Esophagus (tissue), 2 donors: Measurements from ENCODE around the gene PRR15. TPM values are rescaled to one million over a fixed set of nuclear protein-coding genes. Genes with fewer than 3 reads are reported as not detected.
"Not testable (repeated sequence)": the region's sequence is repeated elsewhere in the genome, so short reads cannot be mapped to it uniquely, and the experiment has no call there.

Experiments
- H3K27ac ChIP-seq, 2 donors: one replicate each; pipeline ENCODE4 v1.5.1; 2013; ENCODE audit warnings: low read depth in 2 of 2, mild to moderate bottlenecking in 2 of 2, inconsistent platforms in 1 of 2, low read length in 1 of 2, moderate library complexity in 1 of 2
- H3K27me3 ChIP-seq, 2 donors: one replicate each; pipeline ENCODE4 v1.6.1; 2013; ENCODE audit warnings: low read length in 2 of 2, control low read depth in 1 of 2, mild to moderate bottlenecking in 1 of 2; ENCODE audit not compliant: insufficient read depth in 2 of 2, control insufficient read depth in 1 of 2
- H3K36me3 ChIP-seq, 2 donors: one replicate each; pipeline ENCODE4 v1.6.1; 2013; ENCODE audit warnings: low read length in 1 of 2; ENCODE audit not compliant: control insufficient read depth in 2 of 2, insufficient read depth in 2 of 2
- H3K4me1 ChIP-seq, 2 donors: one replicate each; pipeline ENCODE4 v1.6.1; 2013; ENCODE audit warnings: low read length in 1 of 2; ENCODE audit not compliant: control insufficient read depth in 2 of 2, insufficient read depth in 2 of 2
- H3K4me3 ChIP-seq, 2 donors: one replicate each; pipeline ENCODE4 v1.5.1; 2013; ENCODE audit warnings: low read length in 2 of 2, mild to moderate bottlenecking in 2 of 2, low read depth in 1 of 2, moderate library complexity in 1 of 2
- H3K9me3 ChIP-seq, 2 donors: one replicate each; pipeline ENCODE4 v1.6.1; 2013; ENCODE audit warnings: mild to moderate bottlenecking in 2 of 2, low read depth in 1 of 2, low read length in 1 of 2, moderate library complexity in 1 of 2; ENCODE audit not compliant: control insufficient read depth in 2 of 2, insufficient read depth in 1 of 2
- WGBS, 2 donors: extraction: QIAGEN DNeasy Blood & Tissue Kit; methylation state at CpG; one replicate each; pipeline ENCODE4 v1.1.7; 2013; 5-methylcytosine and 5-hydroxymethylcytosine counted together
- polyA plus RNA-seq, 2 donors: library from polyadenylated mRNA; stranded (reverse); fragments of 200-250 nt; gene quantifications; one replicate each; pipeline ENCODE4 v1.2.3, GENCODE V29; 2013
- donor health status: healthy with polysubstance abuse.
- donor health status: Bipolar disorder and iron deficiency.

The PRR15 gene, protein sequence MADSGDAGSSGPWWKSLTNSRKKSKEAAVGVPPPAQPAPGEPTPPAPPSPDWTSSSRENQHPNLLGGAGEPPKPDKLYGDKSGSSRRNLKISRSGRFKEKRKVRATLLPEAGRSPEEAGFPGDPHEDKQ
- 1 to 10 TPM in 1 of 2 donors, under 1 TPM in 1; 0.95 to 1.5 TPM for polyA plus RNA-seq

DNA sequence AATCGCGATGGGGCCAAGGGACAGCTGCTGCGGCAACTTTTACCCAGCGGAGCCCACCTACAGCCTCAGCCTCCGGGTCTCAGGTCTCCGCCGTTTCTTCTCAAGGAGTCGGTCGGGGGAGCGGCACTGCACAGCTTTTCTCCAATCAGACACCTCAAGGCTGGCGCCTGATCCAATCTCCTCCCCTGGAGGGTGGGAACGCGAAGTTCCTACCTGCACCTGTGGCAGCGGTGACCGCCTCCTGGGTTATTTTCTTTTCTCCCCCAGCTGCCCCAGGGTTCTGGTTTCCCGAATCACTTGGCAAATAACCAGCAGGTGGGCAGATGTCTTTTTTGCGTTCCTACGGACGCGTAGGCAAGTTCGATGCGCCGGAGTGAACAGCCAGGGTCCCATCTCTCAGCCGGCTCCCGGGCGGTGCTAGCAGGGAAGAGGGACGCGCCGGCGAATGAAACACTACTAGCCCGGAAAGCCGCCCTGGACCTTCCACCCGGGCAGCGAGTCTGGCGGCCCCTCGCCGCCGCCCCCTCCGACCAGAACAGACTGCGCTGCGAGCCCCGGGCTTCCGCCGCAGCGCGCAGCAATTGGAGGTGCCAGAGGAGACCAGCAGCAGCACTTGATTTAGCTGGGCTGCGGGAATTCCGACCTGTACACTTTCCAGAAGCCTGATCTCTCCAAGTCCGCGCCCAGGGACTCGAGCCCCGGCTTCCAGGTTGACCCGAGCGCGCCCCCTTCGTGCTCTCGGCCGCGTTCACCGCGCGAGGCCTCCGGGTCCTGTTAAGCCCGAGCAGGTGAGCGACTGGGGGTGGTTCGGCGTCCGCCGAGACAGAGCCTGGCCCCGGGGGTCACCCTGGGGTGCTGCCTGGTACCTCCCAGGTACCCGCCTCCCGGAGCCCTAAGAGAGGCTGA, at the start of gene PRR15:
Gene PRR15 (plus strand): TSS at position 246 of the 906 bp plus-strand sequence. CDS start 2,495 bp downstream, outside the sequence.
- Histone ChIP-seq H3K27ac (peak within 1 kb of the TSS; percentile 8 to 52), H3K36me3 (no peaks in the 10 kb centered on the region), H3K9me3 (no peaks in the 10 kb centered on the region), H3K27me3 (peaks cover 0 to 9% of the 10 kb centered on the region in 2 donors), H3K4me3 (peak within 1 kb of the TSS; percentile 53 to 63), H3K4me1 (peaks cover 11% of the 10 kb centered on the region in 2 donors)
- 0 to 1% methylated on average over 72 of the region's 72 CpGs for WGBS, 2 donors

GRCh38 chr7:29516491-29516890, 47.1 kb upstream of the PRR15 start:
- Histone ChIP-seq H3K36me3 (no peaks in the 10 kb centered on the region), H3K4me1 (peaks cover 0 to 4% of the 10 kb centered on the region in 2 donors), H3K4me3 (no peak overlapping the region), H3K27me3 (no peaks in the 10 kb centered on the region), H3K27ac (peak overlapping the region in 1 of 2 donors; percentile 13), H3K9me3 (no peaks in the 10 kb centered on the region)
- 51 to 63% methylated on average over 2 of the region's 2 CpGs for WGBS, 2 donors

DNA sequence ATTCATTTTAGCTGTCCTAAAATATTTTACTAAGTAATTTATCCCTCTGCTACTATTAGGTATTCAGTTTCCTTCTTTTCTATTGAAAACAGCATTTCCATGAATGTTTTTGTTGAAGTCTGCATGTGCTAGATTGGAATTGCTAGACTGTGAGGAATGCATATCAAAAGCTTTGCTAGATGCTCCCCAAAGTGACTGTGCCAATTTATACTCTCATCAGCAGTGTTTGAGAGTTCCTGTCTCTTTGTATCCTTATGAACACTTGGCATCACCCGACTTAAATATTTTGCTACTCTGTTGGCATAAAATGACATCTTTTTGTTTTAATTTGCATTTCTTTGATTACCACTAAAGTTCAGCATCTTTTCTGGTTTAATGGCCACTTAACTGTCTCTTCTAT, 45.0 kb upstream of the PRR15 start:
- 69 to 76% methylated on average over 1 of the region's 1 CpG for WGBS, 2 donors
- Histone ChIP-seq H3K9me3 (no peaks in the 10 kb centered on the region), H3K4me1 (peaks cover 0 to 4% of the 10 kb centered on the region in 2 donors), H3K36me3 (no peaks in the 10 kb centered on the region), H3K27ac (no peak overlapping the region), H3K4me3 (no peak overlapping the region), H3K27me3 (no peaks in the 10 kb centered on the region)

DNA sequence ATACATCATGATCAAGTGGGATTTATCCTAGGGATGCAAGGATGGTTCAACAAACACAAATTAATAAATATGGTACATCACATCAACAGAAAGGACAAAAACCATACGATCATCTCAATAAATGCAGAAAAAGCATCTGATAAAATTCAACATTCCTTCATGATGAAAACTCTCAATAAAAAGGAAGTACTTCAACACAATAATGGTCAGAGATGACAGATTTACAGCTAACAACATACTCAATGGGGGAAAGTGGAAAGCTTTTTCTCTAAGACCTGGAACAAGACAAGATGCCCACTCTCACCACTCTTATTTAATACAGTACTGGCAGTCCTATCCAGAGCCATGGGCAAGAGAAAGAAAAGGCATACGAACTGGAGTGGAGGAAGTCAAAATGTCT, 39.9 kb upstream of the PRR15 start:
- Histone ChIP-seq H3K27me3 (no peaks in the 10 kb centered on the region), H3K4me3 (no peak overlapping the region), H3K9me3 (peaks cover 0 to 3% of the 10 kb centered on the region in 2 donors), H3K36me3 (no peaks in the 10 kb centered on the region), H3K27ac (no peak overlapping the region), H3K4me1 (no peaks in the 10 kb centered on the region)
- WGBS, 2 donors = 74 to 84% methylated on average over 2 of the region's 2 CpGs

DNA sequence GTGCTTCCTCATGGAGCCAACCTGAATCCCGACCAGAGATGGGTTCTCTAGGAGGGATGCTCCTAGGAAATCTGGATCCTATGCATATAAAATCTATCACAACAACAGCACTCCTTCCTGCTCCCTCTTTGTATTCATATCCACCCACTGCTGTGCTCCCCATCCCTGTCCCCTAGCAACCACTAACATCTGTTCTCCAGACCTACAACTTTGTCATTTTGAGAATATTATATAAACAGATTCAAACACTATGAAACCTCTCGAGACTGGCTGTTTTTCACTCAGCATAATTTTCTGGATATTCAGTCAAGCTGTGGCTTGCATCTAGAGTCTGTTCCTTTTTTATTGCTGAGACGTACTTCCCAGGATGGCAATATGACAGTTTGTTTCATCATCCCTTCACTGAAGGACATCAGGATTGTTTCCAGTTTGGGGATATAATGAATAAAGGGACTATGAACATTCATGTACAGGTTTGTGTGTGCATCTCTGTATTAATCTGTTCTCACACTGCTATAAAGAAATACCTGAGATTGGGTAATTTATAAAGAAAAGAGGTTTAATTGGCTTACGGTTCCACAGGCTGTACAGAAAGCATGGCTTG, 36.0 kb upstream of the PRR15 start:
- WGBS, 2 donors = 81 to 87% methylated on average over 4 of the region's 4 CpGs
- Histone ChIP-seq H3K4me1 (no peaks in the 10 kb centered on the region), H3K27me3 (no peaks in the 10 kb centered on the region), H3K36me3 (no peaks in the 10 kb centered on the region), H3K4me3 (no peak overlapping the region), H3K9me3 (peaks cover 0 to 3% of the 10 kb centered on the region in 2 donors), H3K27ac (no peak overlapping the region)

- WGBS, 2 donors = 66 to 69% methylated on average over 7 of the region's 7 CpGs
- H3K27ac ChIP-seq, H3K4me3 ChIP-seq, H3K36me3 ChIP-seq, H3K27me3 ChIP-seq, H3K4me1 ChIP-seq, H3K9me3 ChIP-seq: not testable (repeated sequence)
Measured at GRCh38 chr7:29528526-29528925, 35.1 kb upstream of the PRR15 start.

DNA sequence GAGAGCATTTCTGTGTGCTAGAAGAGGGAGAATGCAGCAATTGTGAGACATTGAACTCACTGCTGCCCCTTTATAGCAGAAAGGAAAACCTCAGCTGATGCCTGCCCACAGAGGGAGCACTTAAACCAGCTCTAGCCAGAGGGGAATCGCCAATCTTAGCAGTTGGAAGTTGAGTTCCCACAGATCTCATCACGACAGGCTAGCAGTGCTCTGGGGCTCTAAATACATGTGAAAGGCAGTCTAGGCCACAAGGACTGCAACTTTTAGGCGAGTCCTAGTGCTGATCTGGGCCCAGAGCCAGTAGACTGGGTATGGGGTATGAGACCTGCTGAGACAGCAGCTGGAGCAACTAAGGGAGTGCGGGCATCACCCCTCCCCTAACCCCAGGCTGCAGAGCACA, 25.2 kb upstream of the PRR15 start:
- Histone ChIP-seq H3K27ac (no peak overlapping the region), H3K27me3 (no peaks in the 10 kb centered on the region), H3K4me3 (no peak overlapping the region), H3K4me1 (no peaks in the 10 kb centered on the region), H3K9me3 (no peaks in the 10 kb centered on the region), H3K36me3 (no peaks in the 10 kb centered on the region)
- 67 to 71% methylated on average over 4 of the region's 4 CpGs for WGBS, 2 donors

DNA sequence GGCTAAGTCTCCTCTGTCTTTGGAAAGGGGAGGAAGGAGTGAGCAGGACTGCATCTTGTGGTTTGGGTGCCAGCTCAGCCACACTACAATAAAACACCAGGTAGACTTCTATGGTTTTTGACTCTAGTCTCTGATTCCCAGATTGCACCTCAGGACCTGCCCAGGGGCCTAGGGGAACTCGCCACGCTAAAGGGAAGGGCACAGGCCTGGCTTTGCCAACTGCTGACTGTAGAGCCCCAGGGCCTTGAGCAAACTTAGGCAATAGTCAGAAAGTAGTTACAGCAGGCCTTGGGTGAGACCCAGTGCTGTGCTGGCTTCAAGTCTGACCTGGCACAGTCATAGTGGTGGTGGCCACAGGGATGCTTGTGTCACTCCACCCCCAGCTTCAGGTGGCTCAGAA, 24.2 kb upstream of the PRR15 start:
- Histone ChIP-seq H3K9me3 (no peaks in the 10 kb centered on the region), H3K4me3 (no peak overlapping the region), H3K4me1 (no peaks in the 10 kb centered on the region), H3K36me3 (no peaks in the 10 kb centered on the region), H3K27ac (no peak overlapping the region), H3K27me3 (no peaks in the 10 kb centered on the region)
- WGBS, 2 donors = 47 to 60% methylated on average over 2 of the region's 2 CpGs

DNA sequence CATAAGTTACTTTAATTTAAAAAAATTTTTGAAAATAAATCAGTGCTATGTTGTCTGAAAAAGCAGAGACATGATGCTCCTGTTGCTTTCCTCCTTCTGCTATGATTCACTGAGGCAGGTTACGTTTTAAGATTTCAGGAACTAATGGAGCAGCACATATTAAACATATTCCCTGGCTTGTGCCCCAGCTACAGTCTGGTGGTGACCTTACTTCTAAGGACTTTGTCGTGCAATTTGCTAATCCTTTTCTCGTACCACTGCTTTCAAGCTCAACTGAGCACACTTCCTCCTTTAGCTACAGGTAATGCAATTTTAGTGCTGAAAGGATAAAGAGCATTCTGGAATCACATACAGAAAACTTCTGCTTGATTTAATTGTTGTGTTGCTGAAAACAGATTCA, 16.2 kb upstream of the PRR15 start:
- Histone ChIP-seq H3K4me3 (no peak overlapping the region), H3K4me1 (no peaks in the 10 kb centered on the region), H3K27ac (no peak overlapping the region), H3K36me3 (no peaks in the 10 kb centered on the region), H3K9me3 (no peaks in the 10 kb centered on the region), H3K27me3 (no peaks in the 10 kb centered on the region)
- WGBS, 2 donors = 50 to 62% methylated on average over 3 of the region's 3 CpGs
